H1 (cell line): ENCODE results near the gene ELMO3. TPM values are rescaled to one million over a fixed set of nuclear protein-coding genes. Genes with fewer than 3 reads are reported as not detected.

Experiments
- BCL11A ChIP-seq, 2 experiments: IDR thresholded peaks; one replicate each; pipeline ENCODE4 v1.6.1; 2011; ENCODE audit warnings: low read depth in 2 of 2, low read length in 2 of 2, mild to moderate bottlenecking in 2 of 2
- NANOG ChIP-seq: IDR thresholded peaks from 2 replicates; pipeline ENCODE4 v1.6.1; 2011; ENCODE audit warnings: low read length, low read depth, mild to moderate bottlenecking, inconsistent platforms; ENCODE audit not compliant: insufficient read depth, poor library complexity, severe bottlenecking
- POLR2A ChIP-seq, 2 experiments: IDR thresholded peaks; 1 replicate in 1 of 2; 2 replicates in 1 of 2; pipeline ENCODE4 v1.6.1; 2011; ENCODE audit warnings: low read depth in 2 of 2, low read length in 2 of 2, mild to moderate bottlenecking in 2 of 2; ENCODE audit errors: control extremely low read depth in 1 of 2
- SP4 ChIP-seq: IDR thresholded peaks from 2 replicates; pipeline ENCODE4 v1.6.1; 2012; ENCODE audit warnings: low read length, inconsistent platforms
- TAF7 ChIP-seq: optimal IDR thresholded peaks from 2 replicates; pipeline ENCODE3; 2011; ENCODE audit warnings: low read depth, mild to moderate bottlenecking, inconsistent platforms, low read length, moderate library complexity, borderline replicate concordance
- ZNF274 ChIP-seq: IDR thresholded peaks from 2 replicates; pipeline ENCODE4 v1.7.0; 2012; ENCODE audit warnings: low read length, borderline replicate concordance; ENCODE audit errors: extremely low read depth
- microRNA counts: library from miRNA; unstranded; fragments of <30 nt; microRNA quantifications from one replicate; lab custom pipeline; 2015
- microRNA-seq, 2 experiments: library from miRNA; unstranded; fragments of <30 nt; microRNA quantifications; one replicate each; pipeline versions ENCODE4 to v1.2.0, GENCODE V29; 2016 to 2020; ENCODE audit warnings: borderline microRNAs expressed in 2 of 2, borderline number of aligned reads in 2 of 2, borderline replicate concordance in 1 of 2
- polyA plus RNA-seq, 7 experiments: library from polyadenylated mRNA; depleted of rRNA in 3 of 7; stranded (reverse) in 5 of 7; unstranded in 2 of 7; fragments of >200 nt in 5 of 7; fragments of 200-250 nt in 2 of 7; gene quantifications; 1 replicate in 5 of 7; 2 replicates in 1 of 7; 4 replicates in 1 of 7; pipeline versions ENCODE4 v1.2.1 to v1.2.3, GENCODE V29; 2011 to 2013; ENCODE audit warnings: missing spikeins in 2 of 7, mixed read lengths in 2 of 7
- small RNA-seq: library from polyadenylated mRNA; stranded (forward); fragments of <200 nt; extraction: miRNeasy Mini kit (QIAGEN cat#:217004); gene quantifications from one replicate; pipeline ENCODE3, GENCODE V24; 2013; ENCODE audit not compliant: insufficient read depth
- total RNA-seq: library from RNA; stranded (reverse); fragmentation: NEBNext Ultra II Directional; extraction: Animal tissue kit (Norgen Biotek cat#: 25700); gene quantifications from 2 replicates; pipeline ENCODE4 v1.2.1, GENCODE V29; 2021
- TF ChIP-seq, protein P1 (sequence below): IDR thresholded peaks from 2 replicates; pipeline ENCODE4 v1.6.1; 2012; ENCODE audit warnings: low read length, inconsistent platforms

The ELMO3 gene
- total and polyA plus RNA-seq, 2 of the 8 experiments (the other 6 are each of a cell fraction or from before 2014, with no cell fraction given), result 9.6 to 10.9 TPM

DNA sequence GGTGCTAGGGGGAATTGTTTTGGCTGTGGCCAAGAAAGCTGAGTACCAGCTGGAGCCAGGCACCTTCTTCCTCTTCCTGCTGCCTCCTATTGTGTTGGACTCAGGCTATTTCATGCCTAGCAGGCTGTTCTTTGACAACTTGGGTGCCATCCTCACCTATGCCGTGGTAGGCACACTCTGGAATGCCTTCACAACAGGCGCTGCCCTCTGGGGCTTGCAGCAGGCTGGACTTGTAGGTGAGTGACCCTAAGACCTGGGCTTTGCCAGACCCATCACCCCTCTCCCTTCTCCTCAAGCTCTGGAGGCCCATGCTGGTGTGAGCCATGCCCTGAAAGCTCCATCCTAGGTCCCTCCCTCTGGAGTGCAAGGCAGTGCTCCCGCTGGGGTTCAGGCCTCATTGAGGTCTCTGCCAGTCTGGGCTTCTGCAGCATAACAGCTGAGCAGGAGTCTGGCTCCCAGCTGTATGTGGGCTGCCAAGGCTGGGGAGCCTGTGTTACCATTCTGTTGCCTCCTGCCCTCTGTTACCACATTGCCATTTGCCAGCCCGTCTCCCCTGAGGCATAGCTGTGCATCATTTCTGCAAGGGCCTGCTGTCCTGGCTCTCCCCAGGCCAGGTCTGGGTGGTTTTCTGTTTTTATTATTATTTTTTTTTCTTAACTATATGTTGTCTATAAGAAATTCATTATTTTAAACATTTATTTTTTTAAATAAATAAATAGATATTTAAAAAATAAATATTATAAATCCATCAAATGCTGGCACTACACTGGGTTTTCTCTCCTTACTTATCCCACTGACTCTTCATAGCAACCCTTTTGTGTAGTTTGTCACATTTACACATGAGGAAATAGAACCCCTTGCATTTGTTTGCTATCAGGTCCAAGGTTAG, 53.9 kb downstream of the ELMO3 start (continued):
- no peak for TF ChIP-seq NANOG
- no peak for TF ChIP-seq BCL11A (IDR thresholded peaks at IDR 0.05; ENCODE audit: low read depth in 2 of 2, low read length in 2 of 2)
- no peak for TF ChIP-seq SP4
- TF ChIP-seq POLR2A (IDR thresholded peaks at IDR 0.05; ENCODE audit: control extremely low read depth in 1 of 2, low read depth in 2 of 2, low read length in 2 of 2), result no peak
- TF ChIP-seq, protein P1, sequence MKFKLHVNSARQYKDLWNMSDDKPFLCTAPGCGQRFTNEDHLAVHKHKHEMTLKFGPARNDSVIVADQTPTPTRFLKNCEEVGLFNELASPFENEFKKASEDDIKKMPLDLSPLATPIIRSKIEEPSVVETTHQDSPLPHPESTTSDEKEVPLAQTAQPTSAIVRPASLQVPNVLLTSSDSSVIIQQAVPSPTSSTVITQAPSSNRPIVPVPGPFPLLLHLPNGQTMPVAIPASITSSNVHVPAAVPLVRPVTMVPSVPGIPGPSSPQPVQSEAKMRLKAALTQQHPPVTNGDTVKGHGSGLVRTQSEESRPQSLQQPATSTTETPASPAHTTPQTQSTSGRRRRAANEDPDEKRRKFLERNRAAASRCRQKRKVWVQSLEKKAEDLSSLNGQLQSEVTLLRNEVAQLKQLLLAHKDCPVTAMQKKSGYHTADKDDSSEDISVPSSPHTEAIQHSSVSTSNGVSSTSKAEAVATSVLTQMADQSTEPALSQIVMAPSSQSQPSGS, result no peak
- no peak for TF ChIP-seq ZNF274
- TF ChIP-seq TAF7, result no peak

MicroRNA genes within 50 kb of the gene (microRNA counts, 767-probe panel; counts per million panel counts)
- microRNA hsa-miR-328 (lab: Ali Mortazavi, UCI), result 879 counts per million, percentile 95 among the panel's probes with 10 or more counts

Small RNA genes within 50 kb of the gene (microRNA-seq; reads per million reads assigned to microRNA genes)
- gene MIR328, result 0.92 to 1.8 reads per million in 2 experiments

Small RNA genes within 50 kb of the gene (small RNA-seq; reads per million reads assigned to genes)
- gene MIR328, result 6.9 reads per million, percentile 73 among the genes with 10 or more reads in this experiment

Other genes with a start within 250 kb of the ELMO3 start
- 1.6 and 1.7 TPM in 2 replicates for gene CES3, start 237.9 kb upstream of the ELMO3 start, total RNA-seq
- gene CES3, start 237.9 kb upstream of the ELMO3 start, polyA plus RNA-seq (2011; rRNA removed), result 2.2 and 2.8 TPM in 2 replicates
- gene CES4A, start 210.5 kb upstream of the ELMO3 start, total RNA-seq, result 0.93 TPM in 1 of 2 replicates, not detected in the other
- 0.88 and 1.5 TPM in 2 replicates for gene CES4A, start 210.5 kb upstream of the ELMO3 start, polyA plus RNA-seq (2011; rRNA removed)
- 31.6 and 34.3 TPM in 2 replicates for gene CBFB, start 170.0 kb upstream of the ELMO3 start, total RNA-seq
- gene CBFB, start 170.0 kb upstream of the ELMO3 start, polyA plus RNA-seq (2011; rRNA removed), result 8.0 and 11.5 TPM in 2 replicates
- gene PHAF1, start 89.2 kb upstream of the ELMO3 start, total RNA-seq, result 18.6 TPM in 2 replicates
- 20.6 and 26.4 TPM in 2 replicates for gene PHAF1, start 89.2 kb upstream of the ELMO3 start, polyA plus RNA-seq (2011; rRNA removed)
- gene B3GNT9, start 48.1 kb upstream of the ELMO3 start, total RNA-seq, result 3.5 and 4.7 TPM in 2 replicates
- gene B3GNT9, start 48.1 kb upstream of the ELMO3 start, polyA plus RNA-seq (2011; rRNA removed), result 9.0 and 10.2 TPM in 2 replicates
- 0.19 and 0.29 TPM in 2 replicates for gene TRADD, start 39.2 kb upstream of the ELMO3 start, total RNA-seq
- 0.50 and 0.60 TPM in 2 replicates for gene TRADD, start 39.2 kb upstream of the ELMO3 start, polyA plus RNA-seq (2011; rRNA removed)
- gene FBXL8, start 39.2 kb upstream of the ELMO3 start, total RNA-seq, result not detected in 2 replicates
- gene FBXL8, start 39.2 kb upstream of the ELMO3 start, polyA plus RNA-seq (2011; rRNA removed), result 0.11 and 0.67 TPM in 2 replicates
- gene HSF4, start 34.4 kb upstream of the ELMO3 start, total RNA-seq, result not detected in 2 replicates
- 0.14 and 0.93 TPM in 2 replicates for gene HSF4, start 34.4 kb upstream of the ELMO3 start, polyA plus RNA-seq (2011; rRNA removed)
- gene NOL3, start 28.6 kb upstream of the ELMO3 start, total RNA-seq, result 1.6 and 2.2 TPM in 2 replicates
- gene NOL3, start 28.6 kb upstream of the ELMO3 start, polyA plus RNA-seq (2011; rRNA removed), result 4.1 and 4.6 TPM in 2 replicates
- 22.9 and 23.1 TPM in 2 replicates for gene MATCAP1, start 15.2 kb upstream of the ELMO3 start, total RNA-seq
- 27.5 and 38.0 TPM in 2 replicates for gene MATCAP1, start 15.2 kb upstream of the ELMO3 start, polyA plus RNA-seq (2011; rRNA removed)
- gene EXOC3L1, start 9.0 kb upstream of the ELMO3 start, total RNA-seq, result 1.3 and 1.7 TPM in 2 replicates
- gene EXOC3L1, start 9.0 kb upstream of the ELMO3 start, polyA plus RNA-seq (2011; rRNA removed), result 1.3 and 2.1 TPM in 2 replicates
- gene E2F4, start 7.0 kb upstream of the ELMO3 start, total RNA-seq, result 78.0 and 79.9 TPM in 2 replicates
- gene E2F4, start 7.0 kb upstream of the ELMO3 start, polyA plus RNA-seq (2011; rRNA removed), result 157 and 194 TPM in 2 replicates
- gene TMEM208, start 28.0 kb downstream of the ELMO3 start, total RNA-seq, result 37.7 and 37.9 TPM in 2 replicates
- 93.9 and 100.0 TPM in 2 replicates for gene TMEM208, start 28.0 kb downstream of the ELMO3 start, polyA plus RNA-seq (2011; rRNA removed)
- 55.4 and 60.7 TPM in 2 replicates for gene FHOD1, start 48.4 kb downstream of the ELMO3 start, total RNA-seq
- 31.3 and 49.1 TPM in 2 replicates for gene FHOD1, start 48.4 kb downstream of the ELMO3 start, polyA plus RNA-seq (2011; rRNA removed)
- gene SLC9A5, start 49.8 kb downstream of the ELMO3 start, total RNA-seq, result 7.9 and 8.5 TPM in 2 replicates
- 8.6 and 11.6 TPM in 2 replicates for gene SLC9A5, start 49.8 kb downstream of the ELMO3 start, polyA plus RNA-seq (2011; rRNA removed)
- 7.4 and 7.7 TPM in 2 replicates for gene PLEKHG4, start 80.4 kb downstream of the ELMO3 start, total RNA-seq
- 11.1 and 19.8 TPM in 2 replicates for gene PLEKHG4, start 80.4 kb downstream of the ELMO3 start, polyA plus RNA-seq (2011; rRNA removed)
- 0.06 and 0.63 TPM in 2 replicates for gene KCTD19, start 127.6 kb downstream of the ELMO3 start, total RNA-seq
- 0.24 and 0.47 TPM in 2 replicates for gene KCTD19, start 127.6 kb downstream of the ELMO3 start, polyA plus RNA-seq (2011; rRNA removed)
- 0.44 TPM in 1 of 2 replicates, not detected in the other for gene LRRC36, start 127.7 kb downstream of the ELMO3 start, total RNA-seq
- gene LRRC36, start 127.7 kb downstream of the ELMO3 start, polyA plus RNA-seq (2011; rRNA removed), result 0.09 and 0.15 TPM in 2 replicates
- 0.61 and 1.0 TPM in 2 replicates for gene TPPP3, start 194.4 kb downstream of the ELMO3 start, total RNA-seq
- 0.77 and 1.3 TPM in 2 replicates for gene TPPP3, start 194.4 kb downstream of the ELMO3 start, polyA plus RNA-seq (2011; rRNA removed)
- gene ZDHHC1, start 217.3 kb downstream of the ELMO3 start, total RNA-seq, result 3.1 and 3.5 TPM in 2 replicates
- gene ZDHHC1, start 217.3 kb downstream of the ELMO3 start, polyA plus RNA-seq (2011; rRNA removed), result 4.9 and 7.5 TPM in 2 replicates
- gene HSD11B2, start 232.0 kb downstream of the ELMO3 start, total RNA-seq, result 25.9 and 28.7 TPM in 2 replicates
- 32.9 and 41.9 TPM in 2 replicates for gene HSD11B2, start 232.0 kb downstream of the ELMO3 start, polyA plus RNA-seq (2011; rRNA removed)